Smooth muscle cell (in vitro differentiated cells): ENCODE measurements around the gene DNAAF1. TPM values are rescaled to one million over a fixed set of nuclear protein-coding genes. Genes with fewer than 3 reads are reported as not detected.

Experiments used
- DNase-seq: peaks from one replicate; lab custom pipeline; 2025; ENCODE audit not compliant: unreplicated experiment; lab: John Stamatoyannopoulos, UW
- H2AFZ ChIP-seq: fragments of 200-600 bp; sonication (generic); 2 replicates; pipeline ENCODE4 v1.6.0; 2016; ENCODE audit warnings: antibody characterized with exemption, low read depth, mild to moderate bottlenecking
- H3F3A ChIP-seq: fragments of 200-600 bp; sonication (generic); 2 replicates; pipeline ENCODE4 v1.6.0; 2017; ENCODE audit warnings: antibody characterized with exemption, low read depth
- H3K27ac ChIP-seq: fragments of 200-600 bp; sonication (generic); 2 replicates; pipeline ENCODE4 v1.5.1; 2016; ENCODE audit warnings: low read depth, mild to moderate bottlenecking
- H3K27me3 ChIP-seq: fragments of 200-600 bp; sonication (generic); 2 replicates; pipeline ENCODE4 v1.6.1; 2016; ENCODE audit warnings: low read depth, mild to moderate bottlenecking
- H3K36me3 ChIP-seq: fragments of 200-600 bp; sonication (generic); 2 replicates; pipeline ENCODE4 v1.5.1; 2016; ENCODE audit warnings: low read depth
- H3K4me1 ChIP-seq: fragments of 200-600 bp; sonication (generic); 2 replicates; pipeline ENCODE4 v1.5.1; 2016; ENCODE audit warnings: low read depth
- H3K4me2 ChIP-seq: fragments of 200-600 bp; sonication (generic); 2 replicates; pipeline ENCODE4 v1.6.0; 2016; ENCODE audit warnings: mild to moderate bottlenecking
- H3K4me3 ChIP-seq: fragments of 200-600 bp; sonication (generic); 2 replicates; pipeline ENCODE4 v1.5.1; 2016; ENCODE audit warnings: mild to moderate bottlenecking
- H3K79me2 ChIP-seq: fragments of 200-600 bp; sonication (generic); 2 replicates; pipeline ENCODE4 v1.6.0; 2016; ENCODE audit warnings: low read depth, mild to moderate bottlenecking
- H3K9ac ChIP-seq: fragments of 200-600 bp; sonication (generic); 2 replicates; pipeline ENCODE4 v1.6.0; 2016; ENCODE audit warnings: low read depth
- H3K9me3 ChIP-seq: fragments of 200-600 bp; sonication (generic); replicated peaks from 2 replicates; pipeline ENCODE4 v1.5.1; 2016; ENCODE audit warnings: low read depth
- H4K20me1 ChIP-seq: fragments of 200-600 bp; sonication (generic); 2 replicates; pipeline ENCODE4 v1.6.0; 2016; ENCODE audit warnings: low read depth
- WGBS: methylation state at CpG from one replicate; pipeline ENCODE4 v1.1.7; 2016; ENCODE audit warnings: low lambda C conversion rate; 5-methylcytosine and 5-hydroxymethylcytosine counted together
- polyA plus RNA-seq: library from polyadenylated mRNA; unstranded; fragments of >200 nt; fragmentation: Nextera tagmentation; extraction: Ambion mirVana; gene quantifications from 2 replicates; pipeline ENCODE4 v1.2.1, GENCODE V29; 2016
- total RNA-seq: library from RNA; depleted of rRNA; stranded (reverse); fragments of >200 nt; gene quantifications from 2 replicates; pipeline ENCODE4 v1.2.3, GENCODE V29; 2014
- TF ChIP-seq, protein P1 (sequence below): fragments of 200-600 bp; sonication (generic); IDR thresholded peaks from 2 replicates; pipeline ENCODE4 v1.5.1; 2017; ENCODE audit warnings: borderline replicate concordance, mild to moderate bottlenecking, antibody characterized with exemption; ENCODE audit not compliant: insufficient read depth, poor library complexity, severe bottlenecking

The DNAAF1 gene
- total and polyA plus RNA-seq, 2 experiments from 2014 or later = 0.09 TPM; not detected in 1

DNA sequence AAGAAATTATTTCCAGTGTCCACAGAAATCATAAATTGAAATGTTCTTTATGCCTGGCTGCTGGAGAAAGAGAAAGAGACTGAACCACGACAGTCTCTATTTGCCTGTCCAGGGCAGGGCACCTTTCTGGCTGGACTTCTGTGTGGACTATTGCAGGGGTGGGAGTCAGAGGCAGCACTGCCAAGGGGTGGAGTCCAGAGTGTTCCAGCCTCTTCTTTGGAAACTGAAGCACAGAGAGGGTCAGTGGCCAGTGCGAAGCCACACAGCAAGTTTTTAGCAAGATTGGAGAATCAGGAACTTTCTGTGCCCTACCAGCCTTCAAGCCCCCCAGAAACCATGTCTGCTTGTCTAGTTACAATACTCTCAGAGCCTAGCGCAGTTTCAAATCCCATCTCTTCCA lies 79.4 kb downstream of the DNAAF1 start:
- TF ChIP-seq, protein P1, sequence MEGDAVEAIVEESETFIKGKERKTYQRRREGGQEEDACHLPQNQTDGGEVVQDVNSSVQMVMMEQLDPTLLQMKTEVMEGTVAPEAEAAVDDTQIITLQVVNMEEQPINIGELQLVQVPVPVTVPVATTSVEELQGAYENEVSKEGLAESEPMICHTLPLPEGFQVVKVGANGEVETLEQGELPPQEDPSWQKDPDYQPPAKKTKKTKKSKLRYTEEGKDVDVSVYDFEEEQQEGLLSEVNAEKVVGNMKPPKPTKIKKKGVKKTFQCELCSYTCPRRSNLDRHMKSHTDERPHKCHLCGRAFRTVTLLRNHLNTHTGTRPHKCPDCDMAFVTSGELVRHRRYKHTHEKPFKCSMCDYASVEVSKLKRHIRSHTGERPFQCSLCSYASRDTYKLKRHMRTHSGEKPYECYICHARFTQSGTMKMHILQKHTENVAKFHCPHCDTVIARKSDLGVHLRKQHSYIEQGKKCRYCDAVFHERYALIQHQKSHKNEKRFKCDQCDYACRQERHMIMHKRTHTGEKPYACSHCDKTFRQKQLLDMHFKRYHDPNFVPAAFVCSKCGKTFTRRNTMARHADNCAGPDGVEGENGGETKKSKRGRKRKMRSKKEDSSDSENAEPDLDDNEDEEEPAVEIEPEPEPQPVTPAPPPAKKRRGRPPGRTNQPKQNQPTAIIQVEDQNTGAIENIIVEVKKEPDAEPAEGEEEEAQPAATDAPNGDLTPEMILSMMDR = no peak
- H3K9ac ChIP-seq = no peak overlapping the region
- H3K36me3 ChIP-seq = no peaks in the 10 kb centered on the region
- H3K9me3 ChIP-seq = no peaks in the 10 kb centered on the region
- peaks cover 16% of the 10 kb centered on the region for H3F3A ChIP-seq
- no peaks in the 10 kb centered on the region for H4K20me1 ChIP-seq
- no peaks in the 10 kb centered on the region for H3K79me2 ChIP-seq
- no peak for DNase-seq
- no peak overlapping the region for H3K4me2 ChIP-seq
- no peaks in the 10 kb centered on the region for H3K27me3 ChIP-seq
- 96% methylated on average over 3 of the region's 3 CpGs for WGBS
- no peak overlapping the region for H2AFZ ChIP-seq
- H3K4me1 ChIP-seq = peaks cover 12% of the 10 kb centered on the region
- no peak overlapping the region for H3K27ac ChIP-seq
- no peak overlapping the region for H3K4me3 ChIP-seq

DNA sequence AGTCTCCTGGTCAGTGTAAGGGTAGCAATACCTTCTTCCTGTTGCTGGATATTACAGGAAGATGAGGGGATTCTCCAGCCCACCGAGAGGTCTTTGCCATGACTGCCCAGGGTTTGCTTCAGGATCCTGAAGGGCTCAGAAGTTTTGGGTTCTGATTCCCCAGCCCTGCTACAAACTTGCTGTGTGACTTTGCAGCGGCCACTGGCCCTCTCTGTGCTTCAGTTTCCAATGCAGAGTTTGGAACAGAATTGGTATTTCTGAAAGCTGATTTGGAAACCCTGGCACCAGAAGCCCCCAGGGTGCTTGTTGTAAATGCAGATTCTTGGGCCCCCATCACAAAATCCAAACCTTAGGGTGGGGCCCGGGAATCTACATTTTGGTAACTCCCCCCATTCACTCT lies 80.0 kb downstream of the DNAAF1 start:
- H3F3A ChIP-seq = peaks cover 18% of the 10 kb centered on the region
- no peaks in the 10 kb centered on the region for H3K9me3 ChIP-seq
- H3K4me3 ChIP-seq = no peak overlapping the region
- TF ChIP-seq, protein P1 = no peak
- no peak for DNase-seq
- no peak overlapping the region for H3K27ac ChIP-seq
- no peaks in the 10 kb centered on the region for H3K79me2 ChIP-seq
- H3K27me3 ChIP-seq = no peaks in the 10 kb centered on the region
- WGBS = 94% methylated on average over 3 of the region's 3 CpGs
- H2AFZ ChIP-seq = no peak overlapping the region
- no peak overlapping the region for H3K4me2 ChIP-seq
- peaks cover 12% of the 10 kb centered on the region for H3K4me1 ChIP-seq
- H3K9ac ChIP-seq = no peak overlapping the region
- no peaks in the 10 kb centered on the region for H3K36me3 ChIP-seq
- H4K20me1 ChIP-seq = no peaks in the 10 kb centered on the region

DNA sequence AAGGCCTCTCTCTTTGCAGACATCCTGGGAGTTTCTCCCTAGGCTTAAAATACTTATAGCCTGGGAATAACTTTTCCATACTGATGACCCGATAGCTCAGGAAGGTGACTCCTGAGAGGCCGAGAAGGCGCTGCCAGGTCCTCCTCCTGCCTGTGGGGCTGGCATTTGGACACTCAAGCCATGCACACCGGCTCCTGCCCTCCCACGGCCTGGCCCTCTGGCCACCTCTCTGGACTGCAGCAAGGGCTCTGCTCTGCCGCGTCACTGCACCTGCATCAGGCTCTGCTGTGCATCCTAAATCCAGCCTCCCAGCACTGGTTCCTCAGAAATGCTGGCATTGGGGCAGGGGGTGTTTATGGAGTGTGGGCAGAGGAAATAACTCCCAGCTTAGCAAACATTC lies 80.5 kb downstream of the DNAAF1 start:
- 88% methylated on average over 7 of the region's 7 CpGs for WGBS

DNA sequence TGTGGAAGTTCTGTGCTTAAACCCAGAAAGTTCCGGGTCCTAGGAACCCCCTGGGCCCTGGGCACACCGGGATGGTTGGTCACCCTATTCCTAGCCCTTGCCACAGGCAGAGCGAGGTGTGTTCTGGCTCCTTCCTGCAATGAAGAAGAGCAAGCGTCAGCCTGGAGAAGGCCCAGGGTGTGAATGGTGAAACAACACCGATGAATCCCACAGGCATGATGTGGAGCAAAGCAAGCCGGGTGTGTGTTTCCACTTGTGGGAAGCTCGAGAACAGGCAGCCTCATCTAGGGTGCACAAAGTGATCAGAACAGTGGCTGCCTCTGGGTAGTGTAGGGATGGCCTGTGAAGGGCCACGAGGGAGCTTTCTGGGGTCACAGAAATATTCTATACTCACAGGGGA lies 80.9 kb downstream of the DNAAF1 start:
- no peak overlapping the region for H3K27ac ChIP-seq
- H3K9me3 ChIP-seq = no peaks in the 10 kb centered on the region
- DNase-seq = no peak
- peaks cover 7% of the 10 kb centered on the region for H3K4me1 ChIP-seq
- WGBS = 85% methylated on average over 8 of the region's 8 CpGs
- H3K9ac ChIP-seq = no peak overlapping the region
- H2AFZ ChIP-seq = no peak overlapping the region
- no peak overlapping the region for H3K4me2 ChIP-seq
- H3F3A ChIP-seq = peaks cover 18% of the 10 kb centered on the region
- H3K4me3 ChIP-seq = no peak overlapping the region
- no peaks in the 10 kb centered on the region for H3K27me3 ChIP-seq
- TF ChIP-seq, protein P1 = no peak
- no peaks in the 10 kb centered on the region for H3K36me3 ChIP-seq
- no peaks in the 10 kb centered on the region for H4K20me1 ChIP-seq
- no peaks in the 10 kb centered on the region for H3K79me2 ChIP-seq

More for the DNA sequence above, 80.5 kb downstream of the DNAAF1 start:
- no peaks in the 10 kb centered on the region for H3K9me3 ChIP-seq
- no peak overlapping the region for H3K27ac ChIP-seq
- H3K79me2 ChIP-seq = no peaks in the 10 kb centered on the region
- H3K27me3 ChIP-seq = no peaks in the 10 kb centered on the region
- H3K4me3 ChIP-seq = no peak overlapping the region
- TF ChIP-seq, protein P1 = no peak
- no peak for DNase-seq
- H3F3A ChIP-seq = peaks cover 18% of the 10 kb centered on the region
- peaks cover 11% of the 10 kb centered on the region for H3K4me1 ChIP-seq
- no peak overlapping the region for H3K9ac ChIP-seq
- no peaks in the 10 kb centered on the region for H3K36me3 ChIP-seq
- H2AFZ ChIP-seq = no peak overlapping the region
- H4K20me1 ChIP-seq = no peaks in the 10 kb centered on the region
- H3K4me2 ChIP-seq = no peak overlapping the region
